ENCODE results near the gene TMEFF2.

TMEFF2 gene

GRCh38 chr2:192059266-192059665 lies 135.5 kb downstream of the TMEFF2 start:
- no peak for DNase-seq

- DNase-seq = no peak
Observed at GRCh38 chr2:192053921-192054320, 140.8 kb downstream of the TMEFF2 start.

GRCh38 chr2:192051533-192051932 lies 143.2 kb downstream of the TMEFF2 start:
- DNase-seq = no peak

DNA sequence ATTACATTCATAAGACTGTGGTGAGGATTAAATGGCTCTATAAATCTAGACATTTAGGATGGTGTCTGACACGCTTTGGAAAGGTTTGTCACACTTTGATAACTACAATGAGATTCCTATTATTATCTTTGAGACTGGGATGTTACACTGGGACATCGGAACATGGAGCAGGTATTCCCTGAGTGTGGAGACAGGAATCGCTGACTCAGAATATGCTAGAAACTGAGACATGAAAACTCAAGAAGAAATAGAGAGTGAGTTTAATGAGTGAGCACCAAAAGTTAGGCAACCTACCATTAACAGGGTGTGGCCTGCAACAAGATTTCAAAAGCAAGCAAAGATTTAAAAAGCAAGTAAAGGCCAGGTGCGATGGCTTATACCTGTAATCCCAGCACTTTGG lies 145.4 kb downstream of the TMEFF2 start:
- no peak for DNase-seq

DNA sequence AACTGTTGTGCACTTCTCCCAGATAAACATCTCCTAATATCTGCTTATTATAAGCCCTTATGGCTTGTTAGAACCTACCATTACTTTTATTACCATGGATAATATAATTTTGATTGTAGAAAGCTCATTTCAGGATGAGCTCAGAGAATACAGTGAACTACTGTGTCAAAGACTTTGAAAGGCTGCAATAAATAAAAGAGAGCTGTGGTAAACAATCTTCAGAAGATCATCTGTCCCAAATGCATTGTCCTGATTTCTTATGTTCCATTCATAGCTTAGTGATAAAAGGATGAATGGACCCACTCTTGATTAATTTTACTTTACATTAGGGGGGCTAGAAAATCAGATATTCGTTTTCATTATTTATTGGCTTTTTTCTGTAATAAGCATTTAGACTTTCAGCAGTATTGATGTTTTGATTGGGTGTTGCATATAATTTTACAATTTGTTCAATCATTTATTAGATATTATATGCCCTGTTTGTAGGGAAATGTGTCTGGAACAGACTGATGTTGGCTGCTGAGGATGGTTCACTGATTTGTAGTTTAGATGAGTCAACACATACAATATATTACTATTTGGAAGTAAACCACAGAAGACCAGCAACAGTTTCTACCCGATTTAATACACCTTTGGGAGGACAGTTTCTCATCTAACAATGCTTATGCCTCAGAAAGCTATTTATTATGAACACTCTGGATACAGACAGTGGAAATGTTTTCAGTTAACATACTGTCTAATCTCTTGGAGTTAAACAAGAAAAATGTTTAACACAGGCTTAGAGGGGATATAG lies 147.2 kb downstream of the TMEFF2 start:
- DNase-seq = no peak

- DNase-seq = no peak
Observed at GRCh38 chr2:192044496-192044895, 150.2 kb downstream of the TMEFF2 start.

- no peak for DNase-seq
Observed at GRCh38 chr2:192043216-192043870, 151.4 kb downstream of the TMEFF2 start.

DNA sequence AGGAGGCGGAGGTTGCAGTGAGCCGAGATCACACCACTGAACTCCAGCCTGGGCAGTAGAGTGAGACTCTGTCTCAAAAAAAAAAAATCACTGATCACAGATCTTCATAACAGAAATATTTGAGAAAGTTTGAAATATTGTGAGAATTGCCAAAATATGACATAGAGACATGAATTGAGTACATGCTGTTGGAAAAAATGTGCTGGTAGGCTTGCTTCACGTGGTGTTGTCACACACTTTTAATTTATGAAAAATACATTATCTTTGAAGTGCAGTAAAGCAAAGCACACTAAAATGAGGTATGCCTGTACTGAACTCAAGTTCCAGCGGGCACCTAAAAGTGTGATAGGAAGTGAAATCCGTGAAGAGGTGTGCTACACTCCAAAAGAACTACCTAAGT lies 152.6 kb downstream of the TMEFF2 start:
- no peak for DNase-seq

DNA sequence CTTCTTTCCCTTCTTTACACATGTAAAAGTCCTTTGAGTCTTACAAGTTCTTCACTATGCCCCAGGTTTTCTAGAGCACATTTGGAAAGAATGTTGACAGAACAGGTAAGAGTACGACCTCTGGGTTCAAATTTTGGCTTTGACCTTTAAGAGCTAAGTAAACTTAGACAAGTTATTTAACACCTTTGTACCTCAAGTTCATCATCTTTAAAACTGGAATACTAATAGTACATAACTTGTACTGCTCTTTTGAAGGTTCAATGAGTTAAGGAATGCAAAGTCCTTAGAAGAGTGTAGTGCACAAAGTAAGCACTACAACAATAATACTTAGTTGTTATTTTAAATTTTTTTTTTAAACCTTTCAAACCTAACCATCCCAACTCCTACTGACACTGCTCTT lies 156.6 kb downstream of the TMEFF2 start:
- no peak for DNase-seq

GRCh38 chr2:192035731-192036442 lies 158.8 kb downstream of the TMEFF2 start:
- DNase-seq = no peak

DNA sequence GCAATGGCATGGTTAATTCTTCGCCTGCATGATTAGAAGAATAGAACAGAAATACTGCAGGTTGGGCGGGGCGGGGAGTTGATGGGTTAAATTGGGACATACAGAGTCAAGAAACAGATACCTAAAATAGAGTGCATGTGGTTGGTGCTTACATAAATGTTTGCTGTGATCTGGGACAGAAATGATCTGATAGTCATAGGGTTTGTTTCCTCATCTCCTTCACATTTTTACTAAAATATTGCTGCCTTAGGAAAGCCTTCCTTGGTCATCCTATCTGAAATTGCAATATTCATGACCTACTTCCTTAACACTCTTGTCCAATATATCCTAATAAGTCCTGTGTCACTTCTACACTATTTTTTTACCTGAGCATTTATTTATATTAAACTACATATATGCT lies 163.9 kb downstream of the TMEFF2 start:
- no peak for DNase-seq

GRCh38 chr2:192030289-192030688 lies 164.4 kb downstream of the TMEFF2 start:
- no peak for DNase-seq

DNA sequence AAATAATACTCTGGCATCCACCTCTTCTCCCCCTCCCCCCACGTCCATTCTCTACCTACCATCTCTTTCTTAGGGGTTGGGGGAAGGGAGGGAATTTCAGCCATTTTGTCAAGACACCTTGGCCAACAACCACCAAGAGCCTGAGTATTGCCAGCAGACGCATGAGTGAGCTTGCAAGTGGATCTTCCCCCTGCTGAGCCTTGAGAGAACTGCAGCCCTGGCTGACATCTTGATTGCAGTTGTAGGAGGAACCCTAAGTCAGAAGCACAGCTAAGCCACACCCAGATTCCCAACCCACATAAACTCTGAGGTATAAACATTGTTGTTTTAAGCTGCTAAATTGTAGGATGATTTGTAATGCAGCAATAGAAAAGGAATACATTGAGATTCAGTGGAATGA lies 165.6 kb downstream of the TMEFF2 start:
- DNase-seq = no peak

DNA sequence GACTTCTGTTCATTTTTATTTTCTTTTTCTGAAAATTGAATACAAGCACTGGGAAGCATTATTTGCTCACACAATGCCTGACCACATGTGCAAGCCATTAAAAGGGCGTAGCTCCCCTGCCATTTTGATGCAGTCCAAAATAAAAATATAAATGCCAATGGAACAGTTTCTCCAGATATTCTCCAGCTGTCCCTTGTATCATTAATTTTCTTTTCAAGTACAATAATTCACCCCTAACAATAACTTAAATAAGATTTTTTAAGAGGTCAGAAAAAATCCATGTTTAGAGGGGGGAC lies 168.0 kb downstream of the TMEFF2 start:
- DNase-seq = no peak

DNA sequence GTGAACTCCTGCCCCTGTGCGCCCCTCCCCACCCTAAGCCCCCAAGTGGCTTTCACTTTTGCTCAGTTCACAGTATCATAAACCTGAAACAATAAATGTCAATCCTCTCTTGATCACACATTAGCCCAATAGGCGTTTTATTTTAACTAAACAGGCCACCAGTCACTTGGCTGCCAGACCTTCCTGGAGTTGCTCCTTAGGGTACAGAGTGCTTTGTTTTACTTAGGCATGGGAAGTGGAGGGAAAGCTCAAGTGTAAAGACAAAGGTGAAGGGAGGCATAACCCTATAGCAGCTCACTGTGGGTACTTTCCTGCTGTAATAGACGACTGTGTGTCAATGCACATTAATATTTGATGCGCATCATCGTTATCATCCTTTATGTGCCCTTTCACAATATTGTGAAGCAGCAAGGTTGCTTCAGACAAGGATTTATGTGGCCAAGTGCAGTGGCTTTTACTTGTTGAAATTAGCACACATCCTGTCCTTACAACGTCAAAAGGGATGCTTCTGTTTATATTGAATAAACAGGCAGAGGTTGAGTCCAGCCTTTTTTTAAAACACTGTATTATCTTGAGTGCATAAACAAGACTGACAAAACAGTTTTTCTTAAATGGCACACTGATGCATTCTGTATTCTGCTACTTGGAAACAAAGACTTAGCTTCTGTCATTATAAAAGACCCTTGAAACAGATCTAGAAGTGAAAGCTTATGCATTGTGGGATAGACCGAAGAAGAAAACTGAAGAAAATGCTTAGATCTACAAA lies 168.5 kb downstream of the TMEFF2 start:
- DNase-seq = no peak

DNA sequence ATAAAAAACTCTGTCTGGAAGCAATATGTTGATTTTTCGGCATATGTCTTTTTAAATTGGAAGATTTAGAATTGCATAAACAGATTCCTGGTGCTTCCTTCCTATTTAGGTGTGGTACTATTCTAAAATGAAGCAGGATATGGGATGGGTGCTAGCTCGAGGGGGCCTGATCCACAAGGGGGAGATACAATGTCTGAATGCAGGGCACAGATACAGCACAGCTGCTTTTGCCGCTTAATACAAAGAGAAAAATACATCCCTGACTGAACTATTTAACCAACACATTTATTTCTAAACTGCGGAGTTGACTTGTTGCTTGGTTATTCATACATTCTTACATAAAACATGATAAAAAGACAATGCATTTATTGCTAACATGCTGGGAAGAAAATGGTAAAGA lies 169.1 kb downstream of the TMEFF2 start:
- no peak for DNase-seq

- DNase-seq = no peak
Observed at GRCh38 chr2:192023006-192023405, 171.7 kb downstream of the TMEFF2 start.

DNA sequence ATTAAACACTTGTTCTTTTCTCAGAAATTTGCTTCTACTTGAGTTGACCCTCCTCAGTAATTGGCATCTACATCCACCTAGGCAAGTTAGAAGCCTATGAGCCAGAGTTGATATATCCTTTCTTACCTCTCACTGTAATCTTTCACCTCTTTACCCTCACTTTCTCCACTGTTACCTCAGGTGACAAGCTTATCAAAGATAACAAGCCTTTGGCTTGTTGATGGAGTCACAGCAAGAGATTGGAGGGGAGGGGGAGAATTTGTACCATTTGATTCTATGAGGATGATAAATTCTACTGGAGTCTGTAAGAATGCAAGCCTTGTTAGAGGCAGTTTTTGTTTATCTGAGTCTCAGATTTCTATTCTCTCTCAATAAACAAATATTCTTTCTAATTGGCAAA lies 176.9 kb downstream of the TMEFF2 start:
- no peak for DNase-seq

GRCh38 chr2:192016265-192016664 lies 178.5 kb downstream of the TMEFF2 start:
- no peak for DNase-seq

DNA sequence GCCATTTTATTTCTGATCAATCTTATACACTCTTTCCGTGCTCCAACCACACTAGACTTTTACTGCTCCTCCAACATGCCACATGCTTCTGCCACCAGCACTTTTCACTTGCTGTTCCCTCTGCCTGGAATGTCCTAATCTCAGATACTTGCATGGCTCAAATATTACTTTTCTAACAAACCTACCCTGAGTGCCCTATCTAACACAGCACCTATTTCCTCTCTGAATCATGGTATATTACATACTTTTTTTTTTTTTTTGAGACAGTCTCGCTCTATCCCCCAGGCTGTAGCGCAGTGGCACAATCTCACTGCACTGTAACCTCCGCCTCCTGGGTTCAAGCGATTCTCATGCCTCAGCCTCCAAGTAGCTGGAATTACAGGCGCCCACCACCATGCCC lies 181.5 kb downstream of the TMEFF2 start:
- DNase-seq = no peak

DNA sequence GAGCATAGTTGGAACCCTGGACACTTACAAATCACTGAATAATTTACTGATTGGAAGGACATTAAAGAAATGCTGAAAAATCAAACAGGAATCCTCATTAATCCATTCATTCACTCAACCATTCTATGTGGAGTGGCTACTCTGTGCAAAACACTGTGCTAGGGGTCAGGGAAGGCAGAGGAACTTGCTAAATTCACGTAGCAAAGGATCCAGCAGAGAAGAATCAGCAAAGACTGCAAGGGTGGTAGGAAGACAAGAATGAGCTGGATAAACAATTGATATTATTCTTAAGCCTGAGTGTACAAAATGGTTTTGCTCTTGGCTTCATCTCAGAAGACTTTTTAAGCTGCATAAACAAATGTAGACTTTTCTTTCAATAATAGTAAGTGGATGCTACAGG lies 183.5 kb downstream of the TMEFF2 start:
- DNase-seq = no peak

- no peak for DNase-seq
Observed at GRCh38 chr2:192010073-192010472, 184.7 kb downstream of the TMEFF2 start.

- DNase-seq = no peak
Observed at GRCh38 chr2:192007581-192008228, 187.0 kb downstream of the TMEFF2 start.
